HG03280 (cell line): ENCODE data around the gene TBX19.
A peak's percentile ranks its signal among the peaks of the same experiment; 100 is the strongest.

Experiments
- ATAC-seq: cut with Tn5 transposase; IDR thresholded peaks from one replicate; pipeline ENCODE4 v1.9.1; 2021; ENCODE audit warnings: mild to moderate bottlenecking, moderate library complexity; ENCODE audit not compliant: unreplicated experiment

TBX19 gene

DNA sequence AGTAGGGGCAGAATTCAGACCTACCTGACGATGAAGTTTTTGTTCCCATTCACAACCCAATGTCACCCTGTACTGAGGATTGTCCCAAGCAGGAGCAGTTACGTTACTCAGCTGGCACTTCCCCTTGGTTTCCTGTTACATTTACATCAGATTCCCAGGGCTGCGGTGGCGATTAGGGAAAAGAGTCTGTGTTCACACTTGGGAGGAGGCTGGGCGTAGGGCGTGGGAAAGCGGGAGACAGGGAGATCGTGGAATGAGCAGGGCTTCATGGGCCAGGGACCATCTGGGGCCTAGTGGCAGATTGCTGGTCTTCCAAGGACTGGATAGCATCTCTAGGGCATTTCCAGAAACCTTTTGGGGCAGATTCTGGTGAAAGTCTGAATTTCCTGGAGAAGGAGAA lies 39.0 kb downstream of the TBX19 start:
- no peak for ATAC-seq

DNA sequence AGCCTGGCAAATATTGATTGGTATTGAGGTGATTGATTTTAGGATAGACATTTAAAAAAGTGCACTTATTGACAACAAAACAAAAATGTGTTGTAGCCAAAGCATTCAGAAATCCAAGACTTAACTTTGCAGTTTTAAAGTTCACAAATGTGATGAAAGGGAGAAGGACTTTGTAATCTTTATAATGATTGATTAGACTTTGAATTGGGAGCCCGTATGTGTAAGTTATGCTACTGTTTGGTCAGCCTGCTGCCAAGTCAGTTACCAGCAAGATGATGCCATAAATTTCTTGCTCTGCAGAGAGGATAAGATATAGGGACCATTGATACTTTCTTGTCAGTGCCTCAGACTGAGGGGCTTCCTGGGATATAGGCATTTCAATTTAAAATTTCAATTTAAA lies 39.5 kb downstream of the TBX19 start:
- ATAC-seq = no peak

DNA sequence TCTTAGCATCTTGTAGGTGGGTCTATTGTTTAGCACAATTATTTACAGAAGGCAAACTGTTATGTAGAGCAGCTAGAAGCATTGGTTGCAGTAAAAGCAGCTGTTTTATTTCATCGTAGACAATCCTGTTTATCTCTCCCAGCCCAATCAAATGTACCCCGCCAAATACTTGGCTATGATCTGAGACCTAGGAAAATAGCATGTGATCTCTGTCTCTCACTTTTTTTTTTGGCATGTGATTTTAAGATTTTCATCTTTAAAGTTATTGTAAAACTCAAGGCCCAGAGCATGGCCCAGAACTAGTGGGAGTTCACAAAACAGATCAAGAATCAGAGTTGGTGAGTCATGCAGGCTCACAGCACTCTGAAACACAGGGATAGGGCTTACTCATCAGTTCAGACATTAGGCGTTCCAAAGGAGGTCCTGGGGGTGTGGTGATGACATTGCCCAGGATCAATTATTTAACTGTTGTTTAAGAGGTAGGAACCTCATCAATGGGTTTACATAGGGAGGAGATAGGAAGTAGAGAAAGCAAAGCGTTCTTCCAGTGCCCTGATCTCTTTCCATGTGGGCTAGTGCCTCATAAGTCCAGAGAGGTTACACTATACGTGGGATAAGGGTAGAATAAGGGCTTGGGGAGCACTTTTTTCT lies 40.2 kb downstream of the TBX19 start:
- no peak for ATAC-seq

DNA sequence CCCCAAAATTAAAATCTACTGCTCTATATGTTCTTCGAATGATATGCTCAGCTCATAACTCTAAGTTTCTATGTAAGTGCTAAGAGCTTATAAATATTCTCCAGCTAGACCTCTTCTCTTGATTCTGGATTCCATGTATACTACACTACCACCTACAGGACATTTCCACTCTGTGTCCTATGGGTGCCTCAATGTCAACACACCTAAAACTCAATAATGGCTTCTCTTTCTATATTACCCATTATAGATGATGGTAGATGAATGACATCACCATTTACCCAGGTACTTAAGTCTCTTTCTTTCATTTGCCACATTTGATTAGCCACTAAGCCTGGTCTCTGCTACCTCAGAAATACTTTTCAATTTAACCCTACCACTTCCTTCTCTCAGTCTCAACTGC lies 41.3 kb downstream of the TBX19 start:
- ATAC-seq = peak; percentile 50

DNA sequence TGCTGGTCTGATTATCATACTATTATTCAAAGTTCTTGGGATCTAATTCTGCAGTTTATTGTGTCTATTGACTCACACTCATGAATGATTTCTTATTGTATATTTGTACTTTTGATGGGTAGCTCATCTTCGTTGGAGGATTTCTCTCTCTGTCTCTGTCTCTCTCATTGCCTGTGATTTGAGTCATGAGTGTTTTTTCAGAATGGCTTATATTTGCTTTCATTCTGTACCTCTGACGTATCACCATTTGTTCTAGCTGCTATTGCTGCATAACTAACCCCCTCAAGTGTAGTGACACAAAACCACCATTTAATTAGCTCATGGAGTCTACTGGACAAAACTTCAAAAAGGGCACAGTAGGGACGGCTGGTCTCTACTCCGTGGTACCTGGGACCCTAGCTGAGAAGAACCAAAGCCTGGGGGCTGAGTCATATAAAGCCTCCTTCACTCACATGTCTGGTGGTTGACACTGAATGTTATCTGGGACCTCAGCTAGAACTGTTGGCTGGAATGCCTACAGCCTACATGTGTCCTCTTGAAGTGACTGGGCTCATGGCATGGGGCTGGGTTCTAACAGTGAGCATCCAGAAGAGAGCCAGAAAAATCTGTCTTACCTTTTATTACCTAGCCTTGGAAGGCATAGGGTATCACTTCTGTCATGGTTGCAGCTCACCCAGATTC lies 44.2 kb downstream of the TBX19 start:
- no peak for ATAC-seq

DNA sequence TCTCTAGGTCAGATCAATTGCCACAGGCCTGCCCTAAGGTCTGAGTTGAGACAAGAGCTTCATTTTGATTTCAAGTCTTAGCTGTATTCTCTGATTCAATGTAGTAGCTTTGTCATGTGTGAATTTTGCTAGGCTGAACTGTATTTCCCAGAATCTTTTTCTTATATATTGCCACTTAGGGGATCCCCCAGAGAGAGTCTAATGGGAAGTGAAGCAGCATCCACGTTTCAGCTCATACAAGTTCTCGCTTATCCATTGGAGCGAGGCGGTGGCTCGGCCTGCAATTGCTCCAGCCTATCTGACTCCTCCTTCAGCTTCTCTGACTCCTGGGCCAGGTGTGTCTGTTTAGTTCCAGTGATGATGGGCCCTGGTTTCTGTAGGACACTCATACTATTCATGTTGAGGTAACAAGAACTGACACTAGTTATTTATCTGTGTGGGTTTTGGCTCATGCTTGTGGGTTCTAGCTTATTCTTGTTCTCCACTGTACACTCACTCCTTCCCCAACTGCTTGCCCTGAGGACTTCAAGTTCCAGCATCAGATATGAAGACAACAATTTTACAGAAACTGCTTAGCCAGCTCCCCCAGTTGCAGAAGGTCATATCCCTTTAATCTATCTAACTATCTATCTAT lies 48.2 kb downstream of the TBX19 start:
- no peak for ATAC-seq

DNA sequence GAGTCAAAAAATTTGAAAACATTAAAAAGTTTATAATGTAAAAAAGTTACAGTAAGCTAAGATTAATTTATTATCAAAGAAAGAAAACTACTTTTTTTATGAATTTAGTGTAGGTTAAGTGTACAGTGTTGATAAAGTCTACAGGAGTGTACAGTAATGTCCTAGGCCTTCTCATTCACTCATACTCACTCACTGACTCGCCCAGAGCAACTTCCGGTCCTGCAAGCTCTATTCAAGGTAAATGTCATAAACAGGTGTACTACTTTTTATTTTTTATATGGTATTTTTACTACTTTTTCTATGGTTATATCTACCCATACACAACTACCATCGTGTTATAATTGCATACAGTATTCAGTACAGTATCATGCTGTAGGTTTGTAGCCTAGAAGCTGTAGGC lies 49.6 kb downstream of the TBX19 start:
- ATAC-seq = no peak

DNA sequence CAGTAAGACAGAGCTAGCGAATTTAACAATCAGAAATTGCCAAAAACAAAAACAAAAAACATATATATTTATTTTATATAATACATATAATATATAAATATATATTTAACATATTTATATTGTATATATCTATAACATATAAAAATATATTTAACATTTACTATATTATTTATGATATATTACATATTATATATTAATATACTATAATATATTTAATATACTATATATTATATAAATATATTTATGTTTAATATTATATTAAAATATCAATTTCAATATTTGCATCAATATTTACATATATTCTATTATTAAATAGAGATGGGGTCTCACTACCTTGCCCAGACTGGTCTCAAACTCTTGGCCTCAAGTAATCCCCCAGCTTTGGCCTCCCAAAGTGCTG lies 50.9 kb downstream of the TBX19 start:
- ATAC-seq = no peak

DNA sequence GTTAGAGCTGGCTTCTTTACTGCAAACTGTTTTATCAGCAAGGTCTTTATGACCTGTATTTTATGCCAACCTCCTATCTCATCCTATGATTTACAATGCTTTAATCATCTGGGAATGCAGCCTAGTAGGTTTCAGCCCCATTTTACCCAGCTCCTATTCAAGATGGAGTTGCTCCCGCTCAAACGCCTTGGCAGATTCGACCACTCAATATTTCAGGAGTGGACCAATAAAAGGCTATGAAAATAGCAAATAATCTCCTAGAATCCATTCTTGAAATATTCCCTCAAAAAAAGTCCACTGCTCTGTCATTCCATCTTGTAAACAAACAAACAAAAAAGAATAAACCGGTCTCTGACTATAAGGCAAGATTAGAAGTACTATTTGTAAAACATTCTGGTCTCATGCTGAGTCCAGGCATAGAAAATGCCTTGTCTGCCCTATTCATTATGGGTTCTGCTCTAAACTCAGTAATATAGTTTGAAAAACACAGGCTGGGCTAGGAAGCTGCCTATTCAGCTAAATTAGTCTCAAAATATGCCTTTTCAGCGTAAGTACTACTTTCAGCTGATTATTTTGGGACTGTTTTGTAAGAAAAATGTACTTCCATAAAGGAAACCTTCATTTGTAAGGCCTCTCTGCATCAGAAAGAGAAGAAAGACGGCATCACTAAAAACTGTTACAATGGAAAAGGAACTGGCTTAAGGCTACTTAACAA lies 53.0 kb downstream of the TBX19 start:
- no peak for ATAC-seq

DNA sequence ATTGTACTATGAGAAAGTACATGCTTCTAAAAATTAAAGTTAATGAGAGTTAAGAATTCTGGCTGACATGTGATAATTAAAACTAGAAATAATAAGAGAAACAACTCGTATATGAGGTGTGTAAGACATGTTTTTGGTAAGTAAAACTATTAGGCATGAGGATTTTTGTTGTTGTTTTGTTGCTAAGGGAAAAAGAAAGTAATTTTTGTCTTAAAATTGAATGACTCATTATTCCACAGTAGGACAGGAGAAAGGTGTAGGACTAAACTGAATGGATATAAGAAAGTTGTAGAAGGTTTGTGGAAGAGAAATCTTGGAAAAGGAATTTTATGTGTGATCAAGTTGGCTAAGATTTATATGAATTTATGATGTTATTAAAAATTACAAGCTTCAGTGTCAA lies 54.8 kb downstream of the TBX19 start:
- no peak for ATAC-seq

DNA sequence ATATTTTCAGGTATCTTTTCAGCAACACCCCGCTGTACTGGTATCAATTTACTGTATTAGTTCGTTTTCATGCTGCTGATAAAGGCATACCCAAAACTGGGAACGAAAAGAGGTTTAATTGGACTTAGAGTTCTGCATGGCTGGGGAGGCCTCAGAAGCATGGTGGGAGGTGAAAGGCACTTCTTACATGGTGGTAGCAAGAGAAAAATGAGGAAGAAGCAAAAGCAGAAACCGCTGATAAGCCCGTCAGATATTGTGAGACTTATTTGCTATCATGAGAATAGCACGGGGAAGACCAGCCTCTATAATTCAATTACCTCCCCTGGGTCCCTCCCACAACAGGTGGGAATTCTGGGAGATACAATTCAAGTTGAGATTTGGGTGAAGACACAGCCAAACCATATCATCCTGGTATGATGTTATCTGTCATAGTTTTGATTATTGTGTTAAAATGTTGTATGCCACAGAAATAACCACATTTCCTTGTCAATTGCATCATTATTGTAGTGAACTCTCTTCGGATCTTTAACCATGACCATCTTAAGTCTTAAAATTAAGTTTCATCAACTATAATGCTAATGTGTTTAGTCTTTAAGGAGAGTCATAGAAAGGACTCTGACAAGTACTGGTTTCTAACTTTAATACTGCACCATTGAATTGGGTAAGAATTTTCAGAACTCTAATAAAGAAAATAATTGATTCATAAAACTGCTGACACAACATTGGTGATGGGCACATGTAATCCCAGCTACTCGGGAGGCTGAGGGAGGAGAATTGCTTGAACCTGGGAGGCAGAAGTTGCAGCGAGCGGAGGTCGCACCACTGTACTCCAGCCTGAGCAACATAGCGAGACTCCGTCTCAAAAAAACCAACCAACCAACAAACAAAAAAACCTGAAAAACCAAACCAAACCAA lies 58.2 kb downstream of the TBX19 start:
- no peak for ATAC-seq

DNA sequence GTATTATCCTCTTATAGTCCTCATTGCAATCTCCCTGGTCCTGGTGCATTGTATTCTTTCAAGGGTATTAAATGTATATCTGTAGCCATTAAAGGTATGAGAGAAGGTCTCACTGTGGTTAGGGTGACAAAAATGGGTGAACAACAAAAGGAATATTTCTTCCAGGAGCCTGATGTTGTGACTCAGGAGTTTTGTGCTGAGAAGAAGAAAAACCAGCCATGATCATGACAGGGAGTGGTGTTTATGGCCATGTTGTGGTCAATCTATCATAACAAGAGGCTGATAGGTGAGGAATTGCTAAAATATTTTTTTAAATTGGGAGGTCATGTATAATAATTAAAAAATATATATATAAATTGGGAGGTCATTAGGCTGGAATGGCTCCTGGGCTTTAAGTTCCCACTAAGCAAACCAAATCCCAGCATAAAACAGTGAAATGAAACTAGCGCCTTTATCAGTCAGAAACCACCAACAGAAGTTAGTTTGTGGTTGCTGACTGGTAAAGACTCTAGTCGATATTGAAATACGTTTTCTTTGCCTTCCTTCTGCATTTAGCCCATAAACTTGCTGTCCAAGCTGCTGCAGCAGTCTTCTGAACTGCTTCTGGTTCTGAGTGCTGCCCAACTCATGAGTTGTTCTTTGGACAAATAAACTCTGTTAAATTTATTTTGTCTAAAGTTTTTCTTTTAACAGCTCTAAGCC lies 60.3 kb downstream of the TBX19 start:
- no peak for ATAC-seq

DNA sequence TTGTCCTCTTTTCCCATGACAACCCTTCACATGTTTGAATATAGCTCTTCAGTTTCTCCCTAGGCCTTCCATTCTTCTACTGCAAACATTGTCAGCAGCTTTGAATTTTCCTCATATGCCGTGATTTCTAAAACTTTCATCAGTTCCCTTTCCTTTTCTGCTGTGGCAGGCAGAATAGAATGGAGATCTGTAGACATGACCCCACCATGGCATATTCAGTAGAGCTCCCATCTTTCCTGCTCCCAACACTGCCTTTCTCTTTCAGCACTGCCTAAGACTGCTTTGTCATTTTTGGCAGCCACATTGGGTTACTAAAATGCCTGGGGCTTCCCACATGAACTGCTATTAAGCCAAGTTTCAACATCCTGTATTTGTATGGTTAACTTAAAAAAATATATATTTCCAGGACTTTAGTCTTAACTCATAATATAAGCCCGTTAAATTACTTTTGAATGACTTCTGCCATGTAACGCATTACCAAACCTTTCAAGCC lies 60.9 kb downstream of the TBX19 start:
- no peak for ATAC-seq

DNA sequence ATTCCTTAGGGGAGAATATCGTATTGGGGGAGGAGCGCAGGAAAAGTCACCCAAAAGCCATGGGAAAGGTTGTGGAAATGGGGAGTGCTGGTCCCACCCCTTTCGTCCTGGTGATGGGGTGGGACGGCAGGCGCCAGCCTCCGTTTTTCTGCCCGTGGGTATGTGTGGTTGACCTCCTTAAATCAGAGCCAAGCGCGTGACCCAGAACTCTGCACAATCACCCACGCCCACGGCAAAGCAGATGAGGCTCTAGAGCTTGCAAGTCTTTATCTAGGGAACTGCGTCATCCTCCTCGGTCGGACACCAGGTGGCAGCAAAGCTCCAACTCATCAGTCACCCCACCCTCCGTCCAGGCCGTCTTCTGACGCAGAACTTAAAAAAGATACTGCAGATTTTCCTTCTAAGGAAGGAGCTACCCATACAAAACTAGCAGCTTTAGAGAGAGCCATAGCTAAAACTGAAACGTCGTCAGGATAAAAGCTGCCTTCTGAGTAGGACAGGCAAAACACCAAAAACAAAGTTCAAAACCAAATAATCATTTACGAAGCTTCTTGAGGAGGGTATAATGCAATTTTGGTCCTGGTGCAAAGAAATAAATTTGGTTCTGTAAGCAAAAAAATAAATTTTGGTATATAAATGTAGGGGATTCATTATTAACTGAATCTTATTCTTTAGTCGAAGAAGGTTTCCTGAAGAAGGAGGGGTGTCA lies 62.0 kb downstream of the TBX19 start:
- peak; percentile 86 for ATAC-seq

DNA sequence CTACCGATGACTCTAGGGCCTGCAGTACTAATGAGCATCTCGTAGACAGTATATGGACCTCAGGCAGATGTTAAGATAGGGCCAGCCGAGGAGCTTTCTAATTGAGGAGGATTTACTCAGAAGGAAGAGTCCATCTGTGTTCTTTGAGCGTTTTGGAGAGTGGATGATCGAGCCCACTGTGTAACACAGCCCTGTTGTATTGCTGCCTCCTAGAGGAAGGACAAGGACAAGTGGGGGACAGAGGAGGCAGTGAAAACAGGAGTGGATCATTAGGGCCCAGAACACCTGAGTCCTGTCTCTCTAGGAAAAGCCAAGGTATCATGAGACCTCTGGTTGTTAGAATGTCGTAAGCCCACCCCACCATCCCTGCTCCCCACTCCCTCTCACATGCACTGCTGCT lies 62.9 kb downstream of the TBX19 start:
- ATAC-seq = no peak

DNA sequence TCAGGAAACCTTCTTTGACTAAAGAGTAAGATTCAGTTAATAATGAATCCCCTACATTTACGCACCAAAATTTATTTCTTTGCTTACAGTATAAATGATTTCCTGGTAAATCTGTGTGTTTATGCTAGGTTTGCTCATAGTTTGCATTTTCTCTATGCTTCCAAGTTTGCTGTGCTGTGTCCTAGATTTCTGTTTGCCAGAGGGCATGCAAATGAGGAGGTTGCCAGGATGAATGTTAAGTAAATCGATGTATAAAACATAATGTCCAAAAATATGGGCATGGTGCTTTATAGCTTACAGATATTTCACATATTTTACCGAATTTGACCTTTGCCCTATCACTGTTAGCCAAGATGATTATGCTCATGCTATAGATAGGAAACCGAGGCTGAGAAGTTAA lies 63.8 kb downstream of the TBX19 start:
- no peak for ATAC-seq

DNA sequence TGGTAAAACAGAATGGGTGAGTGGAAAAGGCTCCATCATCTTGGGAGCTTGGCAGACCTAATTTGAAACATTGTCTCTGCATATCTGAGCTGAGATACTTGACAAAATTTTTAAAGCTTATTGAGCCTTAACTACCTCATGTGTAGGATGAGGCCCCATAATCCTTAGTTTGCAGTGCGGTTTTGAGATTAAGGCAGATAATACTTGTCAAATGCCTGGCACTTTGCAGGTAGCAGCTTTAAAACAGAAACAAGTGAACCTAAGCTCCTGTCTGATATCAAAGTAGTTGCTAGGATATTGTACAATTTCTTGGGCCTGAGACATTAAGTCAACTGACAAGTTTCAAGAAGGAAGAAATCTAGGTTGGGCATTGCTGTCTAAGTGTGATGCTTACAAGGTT lies 65.3 kb downstream of the TBX19 start:
- ATAC-seq = no peak

DNA sequence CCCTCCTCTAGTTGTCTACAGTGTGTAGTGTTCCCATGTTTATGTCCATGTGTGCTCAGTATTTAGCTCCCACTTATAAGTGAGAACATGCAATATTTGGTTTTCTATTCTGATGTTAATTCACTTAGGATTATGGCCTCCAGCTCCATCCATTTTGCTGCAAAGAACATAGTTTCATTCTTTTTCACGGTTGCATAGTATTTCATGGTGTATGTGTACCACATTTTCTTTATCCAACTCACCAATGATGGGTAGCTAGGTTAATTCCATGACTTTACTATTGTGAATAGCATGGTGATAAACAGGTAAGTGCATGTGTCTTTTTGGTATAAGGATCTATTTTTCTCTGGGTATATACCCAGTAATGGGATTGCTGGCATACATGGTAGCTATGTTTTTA lies 67.0 kb downstream of the TBX19 start:
- ATAC-seq = no peak

DNA sequence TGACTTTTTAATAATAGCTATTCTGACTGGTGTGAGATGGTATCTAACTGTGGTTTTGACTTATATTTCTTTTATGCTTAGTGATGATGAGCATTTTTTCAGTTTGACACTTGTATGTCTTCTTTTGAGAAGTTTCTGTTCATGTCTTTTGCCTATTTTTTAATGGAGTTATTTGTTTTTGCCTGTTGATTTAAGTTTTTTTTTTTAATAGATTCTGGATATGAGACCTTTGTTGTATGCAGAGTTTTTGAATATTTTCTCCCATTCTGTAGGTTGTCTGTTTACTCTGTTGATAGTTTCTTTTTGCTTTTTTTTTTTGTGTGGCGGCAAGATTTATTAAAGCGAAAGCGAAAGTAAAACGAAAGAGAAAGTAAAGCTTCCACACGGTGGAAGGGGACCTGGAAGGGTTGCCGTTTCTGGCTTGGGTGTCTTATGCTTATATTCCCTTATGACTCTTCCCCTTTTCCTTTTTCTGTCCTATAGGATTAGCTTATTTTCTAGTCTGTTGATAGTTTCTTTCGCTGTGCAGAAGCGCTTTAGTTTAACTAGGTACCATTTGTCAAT lies 67.6 kb downstream of the TBX19 start:
- no peak for ATAC-seq
